ENCODE measurements around the gene BLTP3A. TPM values are rescaled to one million over a fixed set of nuclear protein-coding genes. Genes with fewer than 3 reads are reported as not detected.
A peak's percentile ranks its signal among the peaks of the same experiment; 100 is the strongest.

The BLTP3A gene
- total and polyA plus RNA-seq, 10 of the 15 experiments (the other 5 are each of a cell fraction or from before 2014, with no cell fraction given) = 2.7 to 16.7 (median 9.9) TPM

- TF ChIP-seq ZBTB11 (CRISPR knock-in tag; IDR thresholded peaks at IDR 0.05) (no peak), JUND (IDR thresholded peaks at IDR 0.05; ENCODE audit: low read depth, low read length) (peak; percentile 82; the same call in 1 of the 2 replicates), HDAC6 (IDR thresholded peaks at IDR 0.05; ENCODE audit: unreplicated experiment) (no peak), EED (IDR thresholded peaks at IDR 0.05; ENCODE audit: low read depth) (peak; percentile 64; the same call in 1 of the 2 replicates), ATF2 (IDR thresholded peaks at IDR 0.05; ENCODE audit: low read length) (peak; percentile 84; the same call in 1 of the 2 replicates), NR2F1 (conservative IDR thresholded peaks at IDR 0.05) (peak; percentile 83), BACH1 (IDR thresholded peaks at IDR 0.05; ENCODE audit: borderline replicate concordance) (0 out of 2 replicates have a peak, but pooled peaks have one; percentile 47), RUNX3 (IDR thresholded peaks at IDR 0.05; ENCODE audit: low read length) (peak; percentile 94), CHD1 (IDR thresholded peaks at IDR 0.05; ENCODE audit: low read depth, low read length) (no peak), TCF7 (IDR thresholded peaks at IDR 0.05; ENCODE audit: borderline replicate concordance) (0 out of 2 replicates have a peak, but pooled peaks have one; percentile 23), MEF2B (IDR thresholded peaks at IDR 0.05; ENCODE audit: partially characterized antibody, poor library complexity, severe bottlenecking) (peak; percentile 82), IRF4 (IDR thresholded peaks at IDR 0.05; ENCODE audit: low read depth, low read length) (peak; percentile 91), SIX5 (IDR thresholded peaks at IDR 0.05; ENCODE audit: low read depth, low read length, severe bottlenecking) (no peak), MAX (IDR thresholded peaks at IDR 0.05; ENCODE audit: low read depth, low read length) (0 out of 2 replicates have a peak, but pooled peaks have one; percentile 48), MXI1 (IDR thresholded peaks at IDR 0.05; ENCODE audit: low read depth, low read length) (no peak), SREBF2 (IDR thresholded peaks at IDR 0.05; ENCODE audit: low read length) (no peak), MTA2 (IDR thresholded peaks at IDR 0.05; ENCODE audit: low read depth) (peak; percentile 76), TCF3 (IDR thresholded peaks at IDR 0.05; ENCODE audit: borderline replicate concordance, insufficient read depth, low read depth, low read length) (peak; percentile 80; the same call in 1 of the 2 replicates), ATF7 (IDR thresholded peaks at IDR 0.05; ENCODE audit: low read depth) (peak; percentile 85), MTA3 (IDR thresholded peaks at IDR 0.05; ENCODE audit: borderline replicate concordance, low read length) (peak; percentile 57; the same call in 1 of the 2 replicates), HSF1 (IDR thresholded peaks at IDR 0.05; ENCODE audit: low read depth, low read length) (no peak), NBN (IDR thresholded peaks at IDR 0.05) (0 out of 2 replicates have a peak, but pooled peaks have one; percentile 21), PAX5 (IDR thresholded peaks at IDR 0.05; ENCODE audit: borderline replicate concordance, low read depth, low read length) (peak; percentile 60; the same call in 1 of the 2 replicates), NFXL1 (IDR thresholded peaks at IDR 0.05; ENCODE audit: borderline replicate concordance) (no peak), YY1 (IDR thresholded peaks at IDR 0.05; ENCODE audit: low read depth, low read length) (peak; percentile 69; the same call in 1 of the 2 replicates), TCF12 (IDR thresholded peaks at IDR 0.05; ENCODE audit: low read depth, low read length) (peak; percentile 91)
These were observed 19.2 kb downstream of the BLTP3A start (continued) for GRCh38 chr6:34810936-34811632.

Measured in GM12878 (cell line).